Testis (tissue), 3 donors: ENCODE results near the gene RASA3. TPM values are rescaled to one million over a fixed set of nuclear protein-coding genes. Genes with fewer than 3 reads are reported as not detected.
A peak's percentile ranks its signal among the peaks of the same experiment; 100 is the strongest.
"Not testable (repeated sequence)": the region's sequence is repeated elsewhere in the genome, so short reads cannot be mapped to it uniquely, and the experiment has no call there.

Source experiments
- DNase-seq: peaks from one replicate; pipeline ENCODE4 v3.0.0-alpha.2; 2019
- H3K27ac ChIP-seq, 2 donors: fragments of 200-600 bp; sonication (generic); one replicate each; pipeline ENCODE4 v1.5.1; 2019
- H3K27me3 ChIP-seq: fragments of 200-600 bp; sonication (generic); one replicate; pipeline ENCODE4 v1.5.1; 2019
- H3K36me3 ChIP-seq: fragments of 200-600 bp; sonication (generic); one replicate; pipeline ENCODE4 v1.5.1; 2017; ENCODE audit warnings: low read depth; ENCODE audit errors: missing control alignments
- H3K4me1 ChIP-seq: fragments of 200-600 bp; sonication (generic); one replicate; pipeline ENCODE4 v1.5.1; 2019
- H3K4me3 ChIP-seq, 2 donors: fragments of 200-600 bp; sonication (generic); one replicate each; pipeline ENCODE4 v1.5.1; 2017 to 2019
- H3K9me3 ChIP-seq: fragments of 200-600 bp; sonication (generic); one replicate; pipeline ENCODE4 v1.5.1; 2017
- POLR2A ChIP-seq: fragments of 450-650 bp; IDR thresholded peaks from one replicate; pipeline ENCODE4 v1.6.1; 2017; ENCODE audit warnings: antibody characterized with exemption, mild to moderate bottlenecking, moderate library complexity
- WGBS, 2 donors: methylation state at CpG; one replicate each; pipeline ENCODE4 v1.1.5; 2018; 5-methylcytosine and 5-hydroxymethylcytosine counted together
- intact Hi-C: fragments of 100-400 bp; cut with DNase I; formaldehyde crosslinking; loops from one replicate; pipeline ENCODE4 v1.15.1; 2023; ENCODE audit warnings: low total_unique reads
- polyA plus RNA-seq: library from polyadenylated mRNA; stranded (reverse); fragments of 350-450 nt; fragmentation: Illumina TruSeq; extraction: RNeasy Lipid Tissue Mini Kit (QIAGEN cat#74804); gene quantifications from one replicate; pipeline ENCODE4 v1.2.3, GENCODE V29; 2014; ENCODE audit warnings: low read depth, low replicate concordance; ENCODE audit not compliant: insufficient read depth
- total RNA-seq, 2 donors: library from RNA; depleted of rRNA; stranded (reverse); fragments of >200 nt; gene quantifications; one replicate each; pipeline ENCODE4 v1.2.3, GENCODE V29; 2016
- TF ChIP-seq, protein P1 (sequence below), 3 experiments: fragments of 450-650 bp in 2 of 3; fragments of 200-600 bp in 1 of 3; sonication (generic) in 1 of 3; IDR thresholded peaks; one replicate each; pipeline ENCODE4 v1.5.1; 2016 to 2019; ENCODE audit warnings: antibody characterized with exemption in 3 of 3, mild to moderate bottlenecking in 2 of 3, moderate library complexity in 1 of 3

RASA3 gene
- total and polyA plus RNA-seq, 3 donors from 2014 or later, result 13.2 to 21.6 (median 16.4) TPM

DNA sequence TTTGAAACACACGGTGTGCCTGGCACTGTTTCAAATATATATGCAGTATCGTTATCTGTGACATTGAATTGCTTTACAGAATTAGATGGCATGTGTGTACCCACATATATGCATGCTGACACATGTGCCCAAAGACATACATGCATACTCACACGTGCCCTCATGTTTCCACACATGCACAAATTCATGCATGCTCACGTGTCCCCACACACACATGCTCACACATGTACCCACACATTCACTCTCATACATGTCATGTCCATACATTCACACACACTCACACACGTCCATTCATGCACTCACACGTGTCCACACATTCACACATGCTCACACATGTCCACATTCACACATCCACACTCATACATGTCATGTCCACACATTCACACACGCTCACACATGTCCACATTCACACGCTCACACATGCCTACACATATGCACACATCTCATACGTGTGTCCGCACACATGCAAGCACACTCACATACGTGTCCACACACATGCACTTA is 140.7 kb downstream of the RASA3 start:
- no peak for TF ChIP-seq POLR2A
- TF ChIP-seq, protein P1, sequence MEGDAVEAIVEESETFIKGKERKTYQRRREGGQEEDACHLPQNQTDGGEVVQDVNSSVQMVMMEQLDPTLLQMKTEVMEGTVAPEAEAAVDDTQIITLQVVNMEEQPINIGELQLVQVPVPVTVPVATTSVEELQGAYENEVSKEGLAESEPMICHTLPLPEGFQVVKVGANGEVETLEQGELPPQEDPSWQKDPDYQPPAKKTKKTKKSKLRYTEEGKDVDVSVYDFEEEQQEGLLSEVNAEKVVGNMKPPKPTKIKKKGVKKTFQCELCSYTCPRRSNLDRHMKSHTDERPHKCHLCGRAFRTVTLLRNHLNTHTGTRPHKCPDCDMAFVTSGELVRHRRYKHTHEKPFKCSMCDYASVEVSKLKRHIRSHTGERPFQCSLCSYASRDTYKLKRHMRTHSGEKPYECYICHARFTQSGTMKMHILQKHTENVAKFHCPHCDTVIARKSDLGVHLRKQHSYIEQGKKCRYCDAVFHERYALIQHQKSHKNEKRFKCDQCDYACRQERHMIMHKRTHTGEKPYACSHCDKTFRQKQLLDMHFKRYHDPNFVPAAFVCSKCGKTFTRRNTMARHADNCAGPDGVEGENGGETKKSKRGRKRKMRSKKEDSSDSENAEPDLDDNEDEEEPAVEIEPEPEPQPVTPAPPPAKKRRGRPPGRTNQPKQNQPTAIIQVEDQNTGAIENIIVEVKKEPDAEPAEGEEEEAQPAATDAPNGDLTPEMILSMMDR (IDR thresholded peaks at IDR 0.05), result no peak
- no peaks in the 10 kb centered on the region for H3K9me3 ChIP-seq
- no peaks in the 10 kb centered on the region for H3K27me3 ChIP-seq
- no peaks in the 10 kb centered on the region for H3K4me1 ChIP-seq
- no peaks in the 10 kb centered on the region for H3K36me3 ChIP-seq
- WGBS, 2 donors, result 86 to 90% methylated on average over 11 of the region's 11 CpGs
- no peak overlapping the region for H3K4me3 ChIP-seq
- no peak for DNase-seq
- intact Hi-C loops, result no loop called here
- no peak overlapping the region for H3K27ac ChIP-seq

DNA sequence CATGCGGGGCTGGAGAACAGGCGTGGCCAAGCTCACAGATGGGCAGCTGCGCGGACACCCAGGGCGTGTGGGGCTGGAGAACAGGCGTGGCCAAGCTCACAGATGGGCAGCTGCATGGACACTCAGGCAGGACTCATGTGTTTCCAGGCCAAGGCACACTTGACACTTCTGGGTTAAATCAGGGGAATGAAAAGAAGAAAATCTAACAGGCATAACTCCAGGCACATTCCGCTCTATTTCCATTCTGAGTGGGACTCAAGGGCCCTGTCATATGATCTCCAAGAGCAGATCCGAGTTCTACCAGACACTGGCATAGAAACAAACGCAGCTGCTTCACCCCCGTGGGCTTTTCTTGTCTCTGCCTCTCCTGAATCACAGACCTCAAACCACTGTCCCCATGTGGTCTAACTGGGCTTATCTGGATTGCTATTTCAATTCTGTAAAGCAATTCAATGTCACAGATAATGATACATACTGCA is 141.2 kb downstream of the RASA3 start:
- 64 to 74% methylated on average over 4 to 8 of the region's 10 CpGs for WGBS, 2 donors
- Histone ChIP-seq H3K4me1 (no peaks in the 10 kb centered on the region), H3K4me3 (no peak overlapping the region), H3K27me3 (no peaks in the 10 kb centered on the region), H3K27ac (no peak overlapping the region), H3K9me3 (no peaks in the 10 kb centered on the region), H3K36me3 (no peaks in the 10 kb centered on the region)
- intact Hi-C loops, result no loop called here
- DNase-seq, result peak; percentile 44
- TF ChIP-seq POLR2A, result no peak
- TF ChIP-seq, protein P1 (IDR thresholded peaks at IDR 0.05), result no peak

DNA sequence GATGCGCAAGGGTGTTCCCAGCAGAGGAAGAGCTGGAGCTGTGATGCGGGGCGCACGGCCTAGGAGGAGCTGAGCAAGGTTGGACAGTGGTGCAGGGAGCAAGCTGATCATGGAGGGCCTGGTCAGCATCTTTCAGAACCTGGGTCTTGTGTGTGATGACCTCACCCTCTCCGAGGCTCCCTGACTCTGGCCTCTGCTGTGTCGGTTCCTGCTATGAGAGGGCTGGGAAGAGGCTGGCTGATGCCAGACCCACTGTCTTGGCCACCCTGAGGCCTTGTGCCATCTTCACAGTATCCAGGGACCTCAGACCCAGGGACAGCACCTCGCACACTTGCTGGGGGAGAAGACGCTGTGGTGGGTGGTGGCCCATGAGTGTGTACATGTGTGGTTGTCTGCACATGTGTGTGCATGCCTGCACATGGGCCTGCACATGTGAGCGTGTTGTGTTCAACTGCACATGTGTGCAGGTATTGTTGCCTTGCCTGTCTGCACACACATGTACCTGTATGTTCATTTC is 142.0 kb downstream of the RASA3 start:
- WGBS, 2 donors, result 92 to 94% methylated on average over 8 to 9 of the region's 9 CpGs

DNA sequence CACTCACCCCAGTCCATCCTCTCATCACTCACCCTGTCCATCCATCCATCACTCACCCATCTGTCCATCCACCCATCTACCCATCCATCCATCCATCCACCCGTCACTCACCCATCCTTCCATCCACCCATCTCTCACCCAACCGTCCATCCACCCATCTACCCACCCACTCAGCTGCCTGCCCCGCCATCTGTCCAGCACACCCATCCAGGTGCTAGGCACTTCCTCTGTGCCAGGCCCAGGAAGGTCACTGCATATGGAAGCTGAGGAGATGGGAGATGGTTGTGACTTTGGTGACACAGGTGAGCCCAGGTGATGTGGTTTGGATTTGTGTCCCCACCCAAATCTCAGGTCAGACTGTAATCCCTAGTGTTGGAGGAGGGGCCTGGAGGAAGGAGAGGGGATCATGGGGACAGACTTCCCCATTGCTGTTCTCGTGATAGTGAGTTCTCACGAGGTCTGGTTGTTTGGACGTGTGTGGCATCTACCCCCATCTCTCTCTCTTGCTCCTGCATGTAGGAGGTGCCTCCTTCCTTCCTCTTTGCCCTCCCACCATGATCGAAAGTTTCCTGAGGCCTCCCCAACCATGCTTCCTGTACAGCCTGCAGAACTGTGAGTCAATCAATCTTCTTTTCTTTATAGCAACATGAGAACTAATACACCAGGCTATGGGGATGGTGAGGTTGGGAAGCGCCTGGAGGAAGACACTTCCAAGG is 142.7 kb downstream of the RASA3 start:
- no peaks in the 10 kb centered on the region for H3K9me3 ChIP-seq
- no peak overlapping the region for H3K4me3 ChIP-seq
- no peak overlapping the region for H3K27ac ChIP-seq
- 91 to 92% methylated on average over 8 of the region's 8 CpGs for WGBS, 2 donors
- H3K4me1 ChIP-seq, result no peaks in the 10 kb centered on the region
- intact Hi-C loops, result no loop called here
- TF ChIP-seq, protein P1 (IDR thresholded peaks at IDR 0.05), result no peak
- TF ChIP-seq POLR2A, result no peak
- DNase-seq, result no peak
- no peaks in the 10 kb centered on the region for H3K36me3 ChIP-seq
- no peaks in the 10 kb centered on the region for H3K27me3 ChIP-seq

More for the DNA sequence above, 142.0 kb downstream of the RASA3 start:
- H3K27ac ChIP-seq, result no peak overlapping the region
- TF ChIP-seq, protein P1 (IDR thresholded peaks at IDR 0.05), result no peak
- TF ChIP-seq POLR2A, result no peak
- H3K4me1 ChIP-seq, result no peaks in the 10 kb centered on the region
- H3K4me3 ChIP-seq, result no peak overlapping the region
- DNase-seq, result peak; percentile 8
- no peaks in the 10 kb centered on the region for H3K9me3 ChIP-seq
- H3K36me3 ChIP-seq, result no peaks in the 10 kb centered on the region
- intact Hi-C loops, result no loop called here
- H3K27me3 ChIP-seq, result no peaks in the 10 kb centered on the region

DNA sequence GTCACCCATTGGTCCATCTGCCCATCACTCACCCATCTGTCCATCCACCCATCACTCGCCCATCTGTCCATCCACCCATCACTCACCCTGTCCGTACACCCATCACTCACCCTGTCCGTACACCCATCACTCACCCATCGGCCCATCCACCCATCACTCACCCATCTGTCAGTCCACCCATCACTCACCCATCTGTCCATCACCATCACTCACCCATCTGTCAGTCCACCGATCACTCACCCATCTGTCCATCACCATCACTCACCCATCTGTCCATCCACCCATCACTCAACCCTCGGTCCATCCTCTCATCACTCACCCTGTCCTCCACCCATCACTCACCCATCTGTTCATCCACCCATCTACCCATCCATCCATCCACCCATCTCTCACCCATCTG is 143.6 kb downstream of the RASA3 start:
- WGBS, 2 donors, result 95 to 96% methylated on average over 6 of the region's 6 CpGs
- DNase-seq, result peak; percentile 2
- intact Hi-C loops, H3K27me3 ChIP-seq, H3K4me1 ChIP-seq, H3K36me3 ChIP-seq, H3K9me3 ChIP-seq, H3K27ac ChIP-seq, H3K4me3 ChIP-seq: not testable (repeated sequence)
